Panc1 (cell line): ENCODE measurements around the gene P2RX2. TPM values are rescaled to one million over a fixed set of nuclear protein-coding genes. Genes with fewer than 3 reads are reported as not detected.

Experiments
- ATAC-seq: fragments of 200-7000 bp; cut with Tn5 transposase; 2 replicates; pipeline ENCODE4 v1.9.1; 2020; ENCODE audit warnings: mild to moderate bottlenecking, moderate library complexity
- BruUV-seq: library from RNA; stranded (reverse); fragments of 400-500 nt; replicated peaks from 2 replicates; lab custom pipeline; 2021; lab: Mats Ljungman, UMichigan
- CTCF ChIA-PET: fragments of 300-600 bp; sonication (Branson Sonifier 250); formaldehyde crosslinking; loops from one replicate; lab custom pipeline; 2022; ENCODE audit warnings: antibody characterized with exemption; lab: Charles Lee
- POLR2A ChIA-PET: fragments of 300-600 bp; sonication (Branson Sonifier 250); formaldehyde crosslinking; loops from one replicate; lab custom pipeline; 2022; ENCODE audit warnings: antibody characterized with exemption; lab: Charles Lee
- DNase-seq: peaks from one replicate; pipeline ENCODE4 v3.0.0-alpha.2; 2010; ENCODE audit warnings: low read depth, low spot score
- H3K27ac ChIP-seq: 2 replicates; pipeline ENCODE4 v1.5.1; 2011; ENCODE audit warnings: mild to moderate bottlenecking, low read length, inconsistent platforms
- H3K27me3 ChIP-seq: fragments of 200-500 bp; sonication (Bioruptor generic); 2 replicates; pipeline ENCODE4 v1.6.0; 2014; ENCODE audit warnings: low read length, inconsistent platforms; ENCODE audit not compliant: control insufficient read depth, insufficient read depth
- H3K36me3 ChIP-seq: fragments of 200-500 bp; sonication (Bioruptor generic); 2 replicates; pipeline ENCODE4 v1.5.1; 2014; ENCODE audit warnings: inconsistent platforms, mild to moderate bottlenecking, low read length, moderate library complexity; ENCODE audit not compliant: control insufficient read depth, insufficient read depth
- H3K4me1 ChIP-seq: 2 replicates; pipeline ENCODE4 v1.5.1; 2011; ENCODE audit warnings: inconsistent platforms, mild to moderate bottlenecking, low read length, moderate library complexity; ENCODE audit not compliant: control insufficient read depth, insufficient read depth
- H3K4me3 ChIP-seq, 2 experiments: 2 replicates each; pipeline ENCODE4 v1.5.1; 2011 to 2012; ENCODE audit warnings: low read depth in 2 of 2, low read length in 2 of 2, mild to moderate bottlenecking in 2 of 2, inconsistent platforms in 1 of 2, moderate library complexity in 1 of 2
- H3K9me3 ChIP-seq: fragments of 200-500 bp; sonication (Bioruptor generic); 2 replicates; pipeline ENCODE4 v1.5.1; 2014; ENCODE audit warnings: low read depth, mild to moderate bottlenecking, inconsistent platforms, low read length, moderate library complexity; ENCODE audit not compliant: control insufficient read depth, insufficient read depth
- POLR2AphosphoS5 ChIP-seq: IDR thresholded peaks from 2 replicates; pipeline ENCODE4 v1.6.1; 2012; ENCODE audit warnings: mild to moderate bottlenecking, low read depth, low read length, moderate library complexity
- SIN3A ChIP-seq: IDR thresholded peaks from 2 replicates; pipeline ENCODE4 v1.6.1; 2012; ENCODE audit warnings: low read depth, mild to moderate bottlenecking, low read length, moderate library complexity, borderline replicate concordance; ENCODE audit not compliant: insufficient read depth
- TCF7L2 ChIP-seq: IDR thresholded peaks from 2 replicates; pipeline ENCODE4 v1.6.1; 2011; ENCODE audit warnings: mild to moderate bottlenecking, low read depth, low read length, inconsistent platforms
- in situ Hi-C: cut with HindIII; loops from 2 replicates; pipeline ENCODE4 v1.10.0; 2016; ENCODE audit warnings: low sequenced_read_pairs, low pct_unique_long_range_greater_than_20kb
- intact Hi-C: fragments of 100-400 bp; cut with micrococcal nuclease; formaldehyde crosslinking; loops from one replicate; pipeline ENCODE4 v1.10.0; 2022; ENCODE audit not compliant: unreplicated experiment
- total RNA-seq: library from RNA; stranded (reverse); gene quantifications from one replicate; pipeline ENCODE4 v1.2.1, GENCODE V29; 2021; ENCODE audit not compliant: unreplicated experiment
- TF ChIP-seq, protein P1 (sequence below), 2 experiments: IDR thresholded peaks; 2 replicates each; pipeline ENCODE4 v1.6.1; 2011 to 2012; ENCODE audit warnings: low read depth in 2 of 2, control low read depth in 1 of 2, low read length in 1 of 2, mild to moderate bottlenecking in 1 of 2, moderate library complexity in 1 of 2; ENCODE audit not compliant: insufficient read depth in 1 of 2
- TF ChIP-seq, protein P2 (sequence below): fragments of 450-650 bp; IDR thresholded peaks from 2 replicates; pipeline ENCODE4 v1.5.1; 2017; ENCODE audit warnings: mild to moderate bottlenecking

Gene P2RX2
- total RNA-seq, 1 experiment from 2014 or later: 1.2 TPM

- Histone ChIP-seq H3K4me1 (no peaks in the 10 kb centered on the region), H3K4me3 (no peak overlapping the region), H3K36me3 (no peaks in the 10 kb centered on the region), H3K27ac (no peak overlapping the region), H3K9me3 (no peaks in the 10 kb centered on the region), H3K27me3 (peaks cover 6% of the 10 kb centered on the region; the same call in 1 of the 2 replicates)
- ChIA-PET POLR2A (no interaction called here), CTCF (interaction anchor here (1.1 kb wide), 1 partner anchor 16 kb away, joined by 6 read pairs; no protein-coding TSS in a partner anchor)
- ATAC-seq (no peak), DNase-seq (no peak)
- no TSS peak for BruUV-seq
- TF ChIP-seq, protein P1, sequence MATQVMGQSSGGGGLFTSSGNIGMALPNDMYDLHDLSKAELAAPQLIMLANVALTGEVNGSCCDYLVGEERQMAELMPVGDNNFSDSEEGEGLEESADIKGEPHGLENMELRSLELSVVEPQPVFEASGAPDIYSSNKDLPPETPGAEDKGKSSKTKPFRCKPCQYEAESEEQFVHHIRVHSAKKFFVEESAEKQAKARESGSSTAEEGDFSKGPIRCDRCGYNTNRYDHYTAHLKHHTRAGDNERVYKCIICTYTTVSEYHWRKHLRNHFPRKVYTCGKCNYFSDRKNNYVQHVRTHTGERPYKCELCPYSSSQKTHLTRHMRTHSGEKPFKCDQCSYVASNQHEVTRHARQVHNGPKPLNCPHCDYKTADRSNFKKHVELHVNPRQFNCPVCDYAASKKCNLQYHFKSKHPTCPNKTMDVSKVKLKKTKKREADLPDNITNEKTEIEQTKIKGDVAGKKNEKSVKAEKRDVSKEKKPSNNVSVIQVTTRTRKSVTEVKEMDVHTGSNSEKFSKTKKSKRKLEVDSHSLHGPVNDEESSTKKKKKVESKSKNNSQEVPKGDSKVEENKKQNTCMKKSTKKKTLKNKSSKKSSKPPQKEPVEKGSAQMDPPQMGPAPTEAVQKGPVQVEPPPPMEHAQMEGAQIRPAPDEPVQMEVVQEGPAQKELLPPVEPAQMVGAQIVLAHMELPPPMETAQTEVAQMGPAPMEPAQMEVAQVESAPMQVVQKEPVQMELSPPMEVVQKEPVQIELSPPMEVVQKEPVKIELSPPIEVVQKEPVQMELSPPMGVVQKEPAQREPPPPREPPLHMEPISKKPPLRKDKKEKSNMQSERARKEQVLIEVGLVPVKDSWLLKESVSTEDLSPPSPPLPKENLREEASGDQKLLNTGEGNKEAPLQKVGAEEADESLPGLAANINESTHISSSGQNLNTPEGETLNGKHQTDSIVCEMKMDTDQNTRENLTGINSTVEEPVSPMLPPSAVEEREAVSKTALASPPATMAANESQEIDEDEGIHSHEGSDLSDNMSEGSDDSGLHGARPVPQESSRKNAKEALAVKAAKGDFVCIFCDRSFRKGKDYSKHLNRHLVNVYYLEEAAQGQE (IDR thresholded peaks at IDR 0.05; ENCODE audit: insufficient read depth in 1 of 2, low read depth in 2 of 2, low read length in 1 of 2): no peak
- intact Hi-C loops: loop anchor here (2.0 kb wide), 1 partner anchor 201 kb away; no protein-coding TSS in a partner anchor
- in situ Hi-C loops: no loop called here
Measured at GRCh38 chr12:132615579-132616038, 3.0 kb upstream of the P2RX2 start.

DNA sequence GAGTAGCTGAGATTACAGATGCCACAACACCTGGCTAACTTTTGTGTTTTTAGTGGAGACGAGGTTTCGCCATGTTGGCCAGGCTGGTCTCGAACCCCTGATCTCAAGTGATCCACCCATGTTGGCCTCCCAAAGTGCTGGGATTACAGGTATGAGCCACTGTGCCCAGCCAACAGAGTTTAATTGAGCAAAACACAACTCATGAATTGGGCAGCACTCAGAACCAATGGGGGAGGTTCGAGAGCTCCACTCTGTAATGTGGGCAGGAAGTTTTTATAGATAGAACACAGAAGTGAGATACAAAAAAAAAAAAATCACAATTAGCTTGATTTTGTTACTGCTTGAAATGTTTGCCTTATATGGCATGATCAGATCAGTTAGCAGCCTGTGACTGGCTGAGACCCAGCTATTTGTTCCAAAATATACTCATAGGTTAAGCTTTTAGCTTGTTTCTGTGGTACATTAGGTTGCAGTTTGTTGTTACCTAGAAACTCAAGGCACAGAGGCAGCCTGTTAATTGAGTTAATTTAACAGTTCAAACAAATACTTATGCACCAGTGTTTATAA, 1.4 kb upstream of the P2RX2 start:
- CTCF ChIA-PET: interaction anchor here (0.6 to 0.7 kb wide), 3 partner anchors 22 to 252 kb away, joined by 3 to 9 read pairs (median 3); no protein-coding TSS in a partner anchor
- Histone ChIP-seq H3K27me3 (peaks cover 6% of the 10 kb centered on the region; the same call in 1 of the 2 replicates), H3K36me3 (no peaks in the 10 kb centered on the region), H3K4me3 (no peak overlapping the region), H3K27ac (no peak overlapping the region), H3K9me3 (no peaks in the 10 kb centered on the region), H3K4me1 (peaks cover under 1% of the 10 kb centered on the region)
- no peak for ATAC-seq
- BruUV-seq: no TSS peak
- in situ Hi-C loops (no loop called here), intact Hi-C loops (no loop called here)
- TF ChIP-seq POLR2AphosphoS5: no peak
- TF ChIP-seq TCF7L2: no peak
- TF ChIP-seq, protein P2, sequence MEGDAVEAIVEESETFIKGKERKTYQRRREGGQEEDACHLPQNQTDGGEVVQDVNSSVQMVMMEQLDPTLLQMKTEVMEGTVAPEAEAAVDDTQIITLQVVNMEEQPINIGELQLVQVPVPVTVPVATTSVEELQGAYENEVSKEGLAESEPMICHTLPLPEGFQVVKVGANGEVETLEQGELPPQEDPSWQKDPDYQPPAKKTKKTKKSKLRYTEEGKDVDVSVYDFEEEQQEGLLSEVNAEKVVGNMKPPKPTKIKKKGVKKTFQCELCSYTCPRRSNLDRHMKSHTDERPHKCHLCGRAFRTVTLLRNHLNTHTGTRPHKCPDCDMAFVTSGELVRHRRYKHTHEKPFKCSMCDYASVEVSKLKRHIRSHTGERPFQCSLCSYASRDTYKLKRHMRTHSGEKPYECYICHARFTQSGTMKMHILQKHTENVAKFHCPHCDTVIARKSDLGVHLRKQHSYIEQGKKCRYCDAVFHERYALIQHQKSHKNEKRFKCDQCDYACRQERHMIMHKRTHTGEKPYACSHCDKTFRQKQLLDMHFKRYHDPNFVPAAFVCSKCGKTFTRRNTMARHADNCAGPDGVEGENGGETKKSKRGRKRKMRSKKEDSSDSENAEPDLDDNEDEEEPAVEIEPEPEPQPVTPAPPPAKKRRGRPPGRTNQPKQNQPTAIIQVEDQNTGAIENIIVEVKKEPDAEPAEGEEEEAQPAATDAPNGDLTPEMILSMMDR: no peak
- TF ChIP-seq SIN3A: no peak
- TF ChIP-seq, protein P1 (IDR thresholded peaks at IDR 0.05; ENCODE audit: insufficient read depth in 1 of 2, low read depth in 2 of 2, low read length in 1 of 2): no peak
- DNase-seq: no peak
- POLR2A ChIA-PET: no interaction called here
